GM12801 (cell line): ENCODE data around the gene DAZ3.
"Not testable (repeated sequence)": the region's sequence is repeated elsewhere in the genome, so short reads cannot be mapped to it uniquely, and the experiment has no call there.

Experiments used
- TF ChIP-seq, protein P1 (sequence below): IDR thresholded peaks from one replicate; pipeline ENCODE4 v1.5.1; 2011; ENCODE audit warnings: control low read depth; ENCODE audit not compliant: insufficient read length; ENCODE audit errors: extremely low read depth

The DAZ3 gene, protein sequence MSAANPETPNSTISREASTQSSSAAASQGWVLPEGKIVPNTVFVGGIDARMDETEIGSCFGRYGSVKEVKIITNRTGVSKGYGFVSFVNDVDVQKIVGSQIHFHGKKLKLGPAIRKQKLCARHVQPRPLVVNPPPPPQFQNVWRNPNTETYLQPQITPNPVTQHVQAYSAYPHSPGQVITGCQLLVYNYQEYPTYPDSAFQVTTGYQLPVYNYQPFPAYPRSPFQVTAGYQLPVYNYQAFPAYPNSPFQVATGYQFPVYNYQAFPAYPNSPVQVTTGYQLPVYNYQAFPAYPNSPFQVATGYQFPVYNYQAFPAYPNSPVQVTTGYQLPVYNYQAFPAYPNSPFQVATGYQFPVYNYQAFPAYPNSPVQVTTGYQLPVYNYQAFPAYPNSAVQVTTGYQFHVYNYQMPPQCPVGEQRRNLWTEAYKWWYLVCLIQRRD

DNA sequence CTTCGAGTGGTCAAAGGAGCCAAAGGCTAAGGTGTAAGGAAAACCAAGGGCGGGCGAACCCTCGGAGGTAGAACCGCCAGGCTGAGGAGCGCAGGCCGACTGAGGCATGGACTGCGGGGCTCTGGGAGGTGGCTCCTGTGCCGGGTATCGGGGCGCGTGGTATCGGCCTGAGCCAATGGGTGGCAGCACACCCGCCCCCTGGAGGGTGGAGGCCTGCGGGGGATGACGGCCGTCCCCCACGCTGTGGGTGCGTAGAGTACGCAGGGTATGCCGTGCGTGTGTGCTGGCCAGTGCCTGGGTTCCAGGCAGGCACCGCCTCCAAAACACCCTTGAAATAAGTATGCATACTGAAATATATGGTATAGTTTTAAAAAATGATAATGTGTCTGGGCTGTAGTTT lies at the start of gene DAZ3:
DAZ3 (minus strand) TSS at position 101 of the 400 bp plus-strand sequence. CDS start 208 bp downstream, outside the sequence.
- TF ChIP-seq, protein P1, sequence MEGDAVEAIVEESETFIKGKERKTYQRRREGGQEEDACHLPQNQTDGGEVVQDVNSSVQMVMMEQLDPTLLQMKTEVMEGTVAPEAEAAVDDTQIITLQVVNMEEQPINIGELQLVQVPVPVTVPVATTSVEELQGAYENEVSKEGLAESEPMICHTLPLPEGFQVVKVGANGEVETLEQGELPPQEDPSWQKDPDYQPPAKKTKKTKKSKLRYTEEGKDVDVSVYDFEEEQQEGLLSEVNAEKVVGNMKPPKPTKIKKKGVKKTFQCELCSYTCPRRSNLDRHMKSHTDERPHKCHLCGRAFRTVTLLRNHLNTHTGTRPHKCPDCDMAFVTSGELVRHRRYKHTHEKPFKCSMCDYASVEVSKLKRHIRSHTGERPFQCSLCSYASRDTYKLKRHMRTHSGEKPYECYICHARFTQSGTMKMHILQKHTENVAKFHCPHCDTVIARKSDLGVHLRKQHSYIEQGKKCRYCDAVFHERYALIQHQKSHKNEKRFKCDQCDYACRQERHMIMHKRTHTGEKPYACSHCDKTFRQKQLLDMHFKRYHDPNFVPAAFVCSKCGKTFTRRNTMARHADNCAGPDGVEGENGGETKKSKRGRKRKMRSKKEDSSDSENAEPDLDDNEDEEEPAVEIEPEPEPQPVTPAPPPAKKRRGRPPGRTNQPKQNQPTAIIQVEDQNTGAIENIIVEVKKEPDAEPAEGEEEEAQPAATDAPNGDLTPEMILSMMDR = not testable (repeated sequence)

DNA sequence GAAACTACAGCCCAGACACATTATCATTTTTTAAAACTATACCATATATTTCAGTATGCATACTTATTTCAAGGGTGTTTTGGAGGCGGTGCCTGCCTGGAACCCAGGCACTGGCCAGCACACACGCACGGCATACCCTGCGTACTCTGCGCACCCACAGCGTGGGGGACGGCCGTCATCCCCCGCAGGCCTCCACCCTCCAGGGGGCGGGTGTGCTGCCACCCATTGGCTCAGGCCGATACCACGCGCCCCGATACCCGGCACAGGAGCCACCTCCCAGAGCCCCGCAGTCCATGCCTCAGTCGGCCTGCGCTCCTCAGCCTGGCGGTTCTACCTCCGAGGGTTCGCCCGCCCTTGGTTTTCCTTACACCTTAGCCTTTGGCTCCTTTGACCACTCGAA lies 20.4 kb upstream of the DAZ3 start, which contains the start of gene DAZ4:
DAZ4 (plus strand) TSS at position 301 of the 400 bp plus-strand sequence. CDS start 208 bp downstream, outside the sequence.
- TF ChIP-seq, protein P1 = not testable (repeated sequence)
